ENCODE results near the gene GARIN1A.
"Not testable (repeated sequence)": the region's sequence is repeated elsewhere in the genome, so short reads cannot be mapped to it uniquely, and the experiment has no call there.

Gene GARIN1A

GRCh38 chr7:128671992-128672391 is at the start of gene GARIN1A:
TSS of gene GARIN1A (plus strand) at chr7:128672292. CDS start at chr7:128672398, 106 bp downstream.
- DNase-seq: no peak

- DNase-seq: not testable (repeated sequence)
Measured at GRCh38 chr7:128627124-128627523, 45.0 kb upstream of the GARIN1A start.

DNA sequence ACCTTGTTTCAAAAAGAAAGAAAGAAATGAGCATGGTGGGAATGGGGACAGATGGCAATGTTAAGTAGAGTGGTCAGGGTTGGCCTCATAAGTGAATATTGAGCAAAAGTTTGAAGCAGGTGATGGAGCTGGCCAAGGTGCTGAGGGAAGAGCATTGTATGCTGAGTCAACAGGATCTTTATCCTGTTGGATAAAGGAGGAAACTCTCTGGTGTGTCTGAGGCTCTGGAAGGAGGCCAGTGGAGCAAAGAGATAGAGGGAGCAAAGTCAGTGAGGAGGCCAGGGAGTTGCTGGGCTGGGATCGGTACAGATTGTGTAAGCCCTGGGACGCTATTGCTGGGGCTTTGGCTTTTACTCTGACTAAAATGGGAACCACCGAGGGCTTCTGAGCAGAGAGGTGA is 38.2 kb upstream of the GARIN1A start:
- DNase-seq: not testable (repeated sequence)

DNA sequence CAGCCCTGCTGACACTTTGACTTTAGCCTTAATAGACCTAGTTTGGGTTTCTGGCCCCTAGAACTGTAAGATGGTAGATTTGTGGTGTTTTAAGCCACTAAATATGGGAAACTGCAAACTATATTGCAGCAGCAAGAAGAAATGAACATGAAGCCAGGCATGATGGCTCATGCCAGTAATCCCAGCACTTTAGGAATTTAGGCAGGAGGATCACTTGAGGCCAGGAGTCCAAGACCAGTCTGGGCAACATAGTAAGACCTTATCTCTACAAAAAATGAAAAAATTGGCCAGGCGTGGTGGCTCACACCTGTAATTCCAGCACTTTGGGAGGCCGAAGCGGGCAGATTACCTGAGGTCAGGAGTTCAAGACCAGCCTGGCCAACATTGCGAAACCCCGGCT is 26.9 kb upstream of the GARIN1A start:
- not testable (repeated sequence) for DNase-seq

DNA sequence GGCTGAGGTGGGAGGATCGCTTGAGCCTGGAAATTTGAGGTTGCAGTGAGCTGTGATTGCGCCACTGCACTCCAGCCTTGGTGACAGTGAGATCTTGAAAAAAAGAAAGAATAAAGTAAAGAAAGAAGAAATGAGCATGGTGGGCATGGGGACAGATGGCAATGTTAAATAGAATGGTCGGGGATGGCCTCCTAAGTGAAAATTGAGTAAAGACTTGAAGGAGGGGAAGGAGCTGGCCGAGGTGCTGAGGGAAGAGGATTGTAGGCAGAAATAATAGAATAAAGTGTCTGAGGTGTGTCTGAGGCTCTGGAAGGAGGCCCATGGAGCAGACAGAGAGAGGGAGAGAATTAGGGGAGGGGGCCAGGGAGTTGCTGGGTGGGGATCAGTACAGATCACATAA is 26.2 kb upstream of the GARIN1A start:
- DNase-seq: not testable (repeated sequence)

DNA sequence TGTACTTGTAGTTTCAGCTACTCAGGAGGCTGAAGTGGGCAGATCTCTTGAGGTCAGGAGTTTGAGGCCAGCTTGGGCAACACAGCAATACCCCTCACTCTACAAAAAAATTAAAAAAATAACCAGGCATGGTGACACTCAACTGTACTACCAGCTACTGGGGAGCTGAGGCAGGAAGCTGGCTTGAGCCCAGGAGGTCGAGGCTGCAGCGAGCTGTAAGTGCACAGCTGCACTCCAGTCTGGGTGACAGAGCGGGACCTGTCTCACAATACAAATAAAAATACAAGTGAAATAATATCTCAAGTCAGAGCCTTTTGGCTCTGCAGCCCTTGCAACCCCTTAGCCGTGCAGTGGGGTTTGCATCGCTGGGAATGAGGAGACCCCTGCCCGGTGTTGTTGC is 25.2 kb upstream of the GARIN1A start:
- not testable (repeated sequence) for DNase-seq

GRCh38 chr7:128651096-128651495 is 21.0 kb upstream of the GARIN1A start:
- DNase-seq: not testable (repeated sequence)

GRCh38 chr7:128652606-128653005 is 19.5 kb upstream of the GARIN1A start:
- not testable (repeated sequence) for DNase-seq

DNA sequence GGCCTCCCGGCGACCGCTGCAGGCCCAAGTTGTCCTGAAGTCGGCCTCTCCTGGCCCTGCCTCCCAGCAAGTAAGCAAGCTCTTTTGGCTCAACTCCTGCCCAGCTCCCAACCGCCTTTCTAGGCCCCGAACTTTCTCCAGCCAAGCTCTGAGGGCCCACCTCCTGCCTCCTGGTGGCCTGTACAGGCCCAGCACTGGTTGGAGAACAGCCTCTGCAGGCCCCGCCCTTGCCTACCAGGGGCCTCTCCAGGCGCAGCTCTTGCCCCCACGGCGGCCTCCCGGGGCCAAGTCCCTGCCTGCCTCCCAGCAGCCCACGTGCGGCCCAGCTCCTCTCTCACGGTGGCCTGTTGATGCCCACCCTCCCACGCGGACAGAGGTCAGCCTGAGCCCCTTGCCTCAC is 18.9 kb upstream of the GARIN1A start:
- DNase-seq: not testable (repeated sequence)

GRCh38 chr7:128654080-128654479 is 18.0 kb upstream of the GARIN1A start:
- not testable (repeated sequence) for DNase-seq

- DNase-seq: not testable (repeated sequence)
Measured at GRCh38 chr7:128654501-128654900, 17.6 kb upstream of the GARIN1A start.

- DNase-seq: not testable (repeated sequence)
Measured at GRCh38 chr7:128658428-128658827, 13.7 kb upstream of the GARIN1A start.

- DNase-seq: no peak
Measured at GRCh38 chr7:128660596-128660995, 11.5 kb upstream of the GARIN1A start.

GRCh38 chr7:128661446-128661845 is 10.6 kb upstream of the GARIN1A start:
- no peak for DNase-seq

- no peak for DNase-seq
Measured at GRCh38 chr7:128662091-128662490, 10.0 kb upstream of the GARIN1A start.

GRCh38 chr7:128663223-128663622 is 8.9 kb upstream of the GARIN1A start:
- not testable (repeated sequence) for DNase-seq

DNA sequence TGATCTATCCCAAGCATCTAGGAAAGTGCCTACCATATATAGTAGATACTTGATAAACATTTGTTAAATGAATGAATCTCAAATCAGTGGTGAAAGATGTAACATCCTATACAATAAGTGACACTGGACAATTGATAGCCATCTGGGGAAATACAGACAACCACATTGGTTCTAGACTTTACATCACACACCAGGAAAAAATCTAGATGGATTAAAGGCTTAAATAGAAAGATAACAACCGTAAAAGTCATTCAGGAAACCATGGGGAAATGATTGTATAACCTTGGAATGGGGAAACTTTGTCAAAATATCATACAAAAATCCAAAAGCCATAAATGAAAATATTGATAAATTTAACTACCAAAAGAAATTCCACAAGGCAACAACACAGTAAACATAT is 7.0 kb upstream of the GARIN1A start:
- DNase-seq: no peak

DNA sequence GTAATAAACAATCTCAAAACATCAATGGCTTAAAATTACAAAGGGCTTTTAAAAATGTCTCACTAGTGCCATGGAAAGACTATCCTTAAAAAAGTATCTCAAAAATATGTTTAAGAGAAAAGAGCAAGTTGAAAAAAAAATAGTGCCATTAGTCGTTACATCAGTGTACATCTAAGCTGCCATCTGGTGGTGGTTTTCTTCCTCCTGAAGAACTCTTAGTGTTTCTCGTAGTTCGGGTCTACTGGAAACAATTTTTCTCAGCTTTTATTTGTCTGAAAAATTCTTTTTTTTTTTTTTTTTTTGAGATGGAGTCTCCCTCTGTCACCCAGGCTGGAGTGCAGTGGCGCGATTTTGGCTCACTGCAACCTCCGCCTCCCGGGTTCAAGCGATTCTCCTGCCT is 5.9 kb upstream of the GARIN1A start:
- DNase-seq: peak; percentile 29 to 40

DNA sequence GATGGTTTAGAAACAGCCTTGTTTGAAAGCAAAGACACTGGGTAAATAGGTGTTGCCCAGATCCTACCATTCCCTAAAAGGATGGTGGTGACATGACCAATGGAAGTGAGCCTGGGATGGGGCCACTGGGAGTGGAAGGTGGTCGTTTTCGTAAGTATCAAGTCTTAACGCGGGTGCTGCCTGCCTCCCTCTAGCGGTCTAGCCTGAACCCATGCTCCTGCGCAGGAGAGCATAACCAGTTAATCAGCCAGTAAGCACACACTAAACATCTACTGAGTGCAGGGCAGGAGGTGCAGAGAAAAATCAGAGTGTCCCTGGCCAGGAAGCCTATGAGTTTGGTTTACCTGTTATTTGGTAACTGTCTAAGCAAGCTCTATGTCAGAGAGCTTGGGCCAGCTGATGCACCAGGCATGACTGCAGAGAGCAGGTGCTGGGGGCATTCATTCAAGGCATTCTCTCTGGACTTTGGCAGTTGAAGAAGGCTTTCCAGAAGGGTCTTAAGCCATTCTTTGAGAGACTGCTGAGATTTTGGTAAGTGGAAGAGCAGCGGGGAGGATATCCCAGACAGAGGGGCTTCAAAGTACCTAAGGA is 930 bp downstream of the GARIN1A start:
- DNase-seq: no peak

DNA sequence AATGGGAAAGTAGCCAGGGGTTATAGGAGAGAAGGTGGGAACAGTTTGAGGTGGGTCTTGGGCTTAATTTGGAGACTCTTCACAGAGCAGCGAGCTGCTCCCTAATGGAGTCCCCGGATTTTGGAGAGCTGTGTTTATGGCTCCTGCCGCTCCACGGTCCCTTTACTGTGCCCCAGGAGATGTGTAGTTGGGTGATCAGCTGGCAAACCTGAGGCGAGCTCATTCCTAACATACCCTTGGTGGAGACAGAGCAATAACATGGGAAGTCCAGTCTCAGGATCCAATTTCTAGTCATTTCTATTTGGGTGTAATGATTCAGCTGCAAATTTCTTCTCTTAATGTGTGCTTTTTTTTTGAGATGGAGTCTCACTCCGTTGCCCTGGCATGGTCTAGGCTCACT is 1.5 kb downstream of the GARIN1A start:
- DNase-seq: no peak

DNA sequence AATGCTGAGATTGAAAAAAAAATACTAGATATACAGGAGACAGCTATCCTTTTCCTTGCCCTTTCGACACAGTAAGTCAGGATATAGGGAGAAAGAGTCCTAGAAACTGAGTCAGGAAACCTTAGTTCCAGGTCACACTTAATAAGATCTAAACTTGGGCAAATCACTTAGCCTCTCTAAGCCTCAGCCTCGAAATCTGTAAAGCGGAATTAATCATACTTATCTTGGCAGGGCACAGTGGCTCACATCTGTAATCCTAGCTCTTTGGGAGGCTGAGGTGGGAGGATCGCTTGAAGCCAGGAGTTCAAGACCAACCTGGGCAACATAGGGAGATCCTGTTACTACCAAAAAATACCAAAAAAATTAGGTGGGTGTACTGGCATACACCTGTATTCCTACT is 4.6 kb downstream of the GARIN1A start:
- no peak for DNase-seq

DNA sequence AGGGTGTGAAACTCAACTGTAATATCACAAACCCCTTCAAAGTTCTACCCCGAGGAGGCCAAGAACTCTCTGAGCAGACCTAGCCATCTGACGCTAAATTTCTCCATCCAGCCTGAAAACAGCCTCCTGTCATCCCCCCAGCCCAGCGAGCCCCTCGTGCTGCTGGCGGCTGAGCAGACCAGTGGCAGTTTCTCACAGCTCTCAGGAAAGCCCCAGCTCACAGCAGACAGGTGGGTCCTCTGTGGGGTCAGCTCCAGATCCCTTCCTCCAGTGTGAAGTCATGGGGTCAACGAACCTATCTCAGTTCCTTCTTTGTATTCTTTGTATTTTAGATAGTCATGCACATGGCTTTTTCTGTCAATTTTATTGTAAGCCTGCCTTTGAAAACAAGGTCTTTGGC is 7.8 kb downstream of the GARIN1A start:
- DNase-seq: no peak

GRCh38 chr7:128681794-128682537 is 9.9 kb downstream of the GARIN1A start:
- DNase-seq: no peak

GRCh38 chr7:128683270-128683669 is 11.2 kb downstream of the GARIN1A start:
- DNase-seq: not testable (repeated sequence)

- DNase-seq: not testable (repeated sequence)
Measured at GRCh38 chr7:128683738-128684137, 11.6 kb downstream of the GARIN1A start.
